ENCODE data around the gene DGKB. TPM values are rescaled to one million over a fixed set of nuclear protein-coding genes. Genes with fewer than 3 reads are reported as not detected.
A peak's percentile ranks its signal among the peaks of the same experiment; 100 is the strongest.

DGKB gene
- total and polyA plus RNA-seq, 8 donors, result 0.20 to 260 (median 3.2) TPM; not detected in 4

DNA sequence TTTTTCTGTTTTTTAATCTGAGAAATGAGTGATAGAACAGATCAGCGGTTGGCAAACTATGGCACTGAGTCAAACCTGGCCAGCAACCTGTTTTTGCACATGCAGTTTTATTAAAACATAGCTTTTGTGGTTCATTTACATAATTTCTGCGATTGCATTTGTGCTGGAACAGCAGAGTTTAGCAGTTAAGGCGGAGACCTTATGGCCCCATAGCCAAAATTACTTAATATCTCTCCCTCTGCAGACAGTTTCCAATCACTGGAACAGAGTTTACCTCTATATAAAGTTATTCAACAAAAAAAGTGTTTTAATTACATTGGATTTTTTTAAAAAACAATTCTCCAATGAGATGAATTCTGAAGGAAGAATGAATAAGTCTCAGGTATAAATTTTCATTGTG is 212.1 kb downstream of the DGKB start:
- Histone ChIP-seq H3K4me3 (no peak overlapping the region), H3K9me3 (no peaks in the 10 kb centered on the region), H3K36me3 (no peaks in the 10 kb centered on the region), H3K27ac (no peak overlapping the region), H3K4me1 (peaks cover 0 to 14% (median 2%) of the 10 kb centered on the region in 4 donors), H3K27me3 (no peaks in the 10 kb centered on the region)
- intact Hi-C loops (cut with DNase I; ENCODE audit: low total_unique reads), result loop anchor here (10.0 kb wide), 1 partner anchor 1406 kb away; no protein-coding TSS in a partner anchor
- DNase-seq, result no peak
- WGBS, 5 donors, result 64 to 90% (median 70%) methylated on average over 3 of the region's 3 CpGs
- no peak for TF ChIP-seq POLR2A (IDR thresholded peaks at IDR 0.05)
- no peak for TF ChIP-seq POLR2AphosphoS5 (IDR thresholded peaks at IDR 0.05)
- no peak for TF ChIP-seq CTCF (IDR thresholded peaks at IDR 0.05)
- TF ChIP-seq EP300 (IDR thresholded peaks at IDR 0.05), result no peak

- no peak overlapping the region for H3K4me3 ChIP-seq
- no peaks in the 10 kb centered on the region for H3K36me3 ChIP-seq
- no peak for TF ChIP-seq POLR2AphosphoS5 (IDR thresholded peaks at IDR 0.05)
- TF ChIP-seq CTCF (IDR thresholded peaks at IDR 0.05), result no peak
- TF ChIP-seq POLR2A (IDR thresholded peaks at IDR 0.05), result no peak
- no peak for TF ChIP-seq EP300 (IDR thresholded peaks at IDR 0.05)
- DNase-seq, result no peak
- peaks cover 0 to 14% (median 2%) of the 10 kb centered on the region in 4 donors for H3K4me1 ChIP-seq
- H3K27ac ChIP-seq, result no peak overlapping the region
- no peaks in the 10 kb centered on the region for H3K27me3 ChIP-seq
- intact Hi-C loops (cut with DNase I; ENCODE audit: low total_unique reads), result loop anchor here (10.0 kb wide), 1 partner anchor 1405 kb away; no protein-coding TSS in a partner anchor
- 24 to 47% (median 38%) methylated on average over 5 of the region's 5 CpGs for WGBS, 5 donors
- H3K9me3 ChIP-seq, result no peaks in the 10 kb centered on the region
Observed at GRCh38 chr7:14690075-14690474, 212.5 kb downstream of the DGKB start.

GRCh38 chr7:14688208-14688607 is 214.3 kb downstream of the DGKB start:
- Histone ChIP-seq H3K36me3 (no peaks in the 10 kb centered on the region), H3K9me3 (no peaks in the 10 kb centered on the region), H3K27me3 (no peaks in the 10 kb centered on the region), H3K27ac (no peak overlapping the region), H3K4me1 (peaks cover 0 to 14% (median 2%) of the 10 kb centered on the region in 4 donors), H3K4me3 (no peak overlapping the region)
- DNase-seq, result no peak
- TF ChIP-seq POLR2A (IDR thresholded peaks at IDR 0.05) (no peak), EP300 (IDR thresholded peaks at IDR 0.05) (no peak), POLR2AphosphoS5 (IDR thresholded peaks at IDR 0.05) (no peak), CTCF (IDR thresholded peaks at IDR 0.05) (no peak)
- intact Hi-C loops (cut with DNase I; ENCODE audit: low total_unique reads), result no loop called here
- 37 to 58% (median 41%) methylated on average over 3 of the region's 3 CpGs for WGBS, 5 donors

- intact Hi-C loops (cut with DNase I; ENCODE audit: low total_unique reads), result no loop called here
- Histone ChIP-seq H3K4me3 (no peak overlapping the region), H3K36me3 (no peaks in the 10 kb centered on the region), H3K9me3 (no peaks in the 10 kb centered on the region), H3K27ac (no peak overlapping the region), H3K27me3 (no peaks in the 10 kb centered on the region), H3K4me1 (peaks cover 0 to 14% (median 2%) of the 10 kb centered on the region in 4 donors)
- 13 to 28% (median 19%) methylated on average over 3 of the region's 3 CpGs for WGBS, 5 donors
- TF ChIP-seq EP300 (IDR thresholded peaks at IDR 0.05) (no peak), CTCF (IDR thresholded peaks at IDR 0.05) (no peak), POLR2AphosphoS5 (IDR thresholded peaks at IDR 0.05) (no peak), POLR2A (IDR thresholded peaks at IDR 0.05) (no peak)
- peak in 1 of 2 donors; percentile 19 for DNase-seq
Observed at GRCh38 chr7:14687777-14688176, 214.8 kb downstream of the DGKB start.

Measured in stomach (tissue), 9 donors.